IPS-18c (cell line): ENCODE measurements around the gene HSD17B8.

Experiments used
- H3K4me3 ChIP-seq: 2 replicates; pipeline ENCODE4 v1.7.0; 2013; ENCODE audit warnings: low read depth, mild to moderate bottlenecking, low read length, moderate library complexity; ENCODE audit not compliant: insufficient read depth
- H3K9me3 ChIP-seq: one replicate; pipeline ENCODE4 v1.6.1; 2013; ENCODE audit warnings: mild to moderate bottlenecking, low read length, moderate library complexity; ENCODE audit not compliant: control insufficient read depth, insufficient read depth

HSD17B8 gene

GRCh38 chr6:33185190-33185589 lies 19.3 kb upstream of the HSD17B8 start:
- Histone ChIP-seq H3K9me3 (no peaks in the 10 kb centered on the region), H3K4me3 (no peak overlapping the region)

DNA sequence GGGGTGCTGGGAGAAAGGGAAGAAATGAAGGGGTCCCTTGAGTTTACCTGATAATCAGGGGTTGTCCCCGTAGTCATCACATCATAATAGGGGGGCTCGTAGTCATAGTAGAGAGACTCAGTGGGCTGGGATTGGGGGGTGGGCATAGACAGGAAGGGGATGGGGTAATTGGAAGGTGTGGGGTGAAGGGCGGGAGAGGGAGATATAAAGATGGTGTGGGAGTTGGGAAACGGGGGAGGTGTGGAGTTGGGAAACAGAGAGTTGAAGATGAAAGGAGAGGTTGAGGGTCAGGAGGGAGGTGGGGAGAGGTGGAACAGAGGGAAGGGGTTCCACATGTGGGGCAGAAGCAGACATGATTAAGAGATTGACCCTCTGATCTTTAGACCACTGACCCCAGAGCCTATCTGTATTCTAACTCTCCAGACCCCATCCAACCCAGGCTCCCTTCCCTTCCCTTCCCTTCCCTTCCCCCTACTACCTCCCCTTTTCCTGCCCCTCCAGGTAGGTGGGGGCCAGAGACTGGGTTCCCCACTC lies 18.7 kb upstream of the HSD17B8 start:
- Histone ChIP-seq H3K4me3 (no peak overlapping the region), H3K9me3 (no peaks in the 10 kb centered on the region)

DNA sequence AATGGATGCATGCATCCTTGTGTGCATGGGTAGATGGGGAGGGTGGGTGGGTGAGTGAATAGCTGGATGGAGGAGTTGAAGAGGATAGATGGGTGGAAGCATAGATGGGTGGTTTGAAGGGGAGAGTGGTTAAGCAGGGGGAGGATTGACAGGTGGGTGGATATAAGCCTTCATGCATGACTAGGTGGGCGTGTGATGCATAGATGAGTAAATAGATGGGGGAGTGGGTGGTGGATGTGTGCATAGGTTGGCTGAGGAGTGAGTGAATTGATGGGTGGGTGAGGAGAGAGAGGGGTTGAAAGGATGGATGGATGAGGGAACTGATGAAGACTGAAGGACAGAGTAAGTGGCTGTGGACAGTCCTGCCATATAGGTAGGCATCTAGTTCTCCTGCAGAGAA lies 16.6 kb upstream of the HSD17B8 start:
- Histone ChIP-seq H3K4me3 (no peak overlapping the region), H3K9me3 (no peaks in the 10 kb centered on the region)

- H3K9me3 ChIP-seq: no peaks in the 10 kb centered on the region
- H3K4me3 ChIP-seq: no peak overlapping the region
Observed at GRCh38 chr6:33189164-33189563, 15.3 kb upstream of the HSD17B8 start.

GRCh38 chr6:33189625-33190448 lies 14.6 kb upstream of the HSD17B8 start:
- Histone ChIP-seq H3K9me3 (no peaks in the 10 kb centered on the region), H3K4me3 (no peak overlapping the region)

GRCh38 chr6:33190504-33191107 lies 13.8 kb upstream of the HSD17B8 start:
- no peak overlapping the region for H3K4me3 ChIP-seq
- H3K9me3 ChIP-seq: no peaks in the 10 kb centered on the region

DNA sequence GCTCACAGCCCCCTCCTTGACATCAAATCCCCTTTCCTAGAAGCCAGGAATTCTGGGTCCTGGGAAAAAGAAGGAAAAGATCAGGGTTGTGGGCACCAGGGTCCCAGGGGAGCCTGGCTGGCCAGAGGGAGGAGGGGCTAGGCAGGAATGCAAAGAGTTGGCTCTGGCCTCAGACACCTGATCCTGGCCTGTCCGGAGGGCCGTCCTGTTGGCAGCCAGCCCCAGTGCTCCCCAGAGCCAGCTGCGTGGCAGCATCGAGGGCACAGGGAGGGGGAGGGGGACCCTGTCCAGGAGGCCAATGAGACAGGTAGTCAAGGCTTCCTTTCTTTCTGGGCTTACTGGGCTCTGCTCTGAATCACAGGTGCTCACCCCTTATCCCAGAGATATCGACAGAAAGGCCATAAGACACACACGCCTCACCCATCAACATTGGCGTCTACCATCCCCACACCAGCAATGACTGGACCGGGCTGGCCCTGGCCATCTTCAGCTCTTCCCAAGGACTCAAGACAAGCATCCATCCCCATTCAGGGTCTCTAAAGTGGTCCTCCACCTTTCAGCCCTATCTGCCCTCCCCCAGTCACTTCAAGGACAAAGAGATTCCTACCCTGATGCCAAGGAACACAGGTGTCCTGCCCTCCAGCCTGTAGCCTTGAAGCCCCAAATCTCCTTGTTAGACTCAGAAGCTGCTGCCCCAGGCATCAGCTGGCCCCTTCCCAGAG lies 12.9 kb upstream of the HSD17B8 start:
- Histone ChIP-seq H3K4me3 (no peak overlapping the region; the same call in 1 of the 2 replicates), H3K9me3 (no peaks in the 10 kb centered on the region)

- Histone ChIP-seq H3K4me3 (peak within 1 kb of the TSS; percentile 62), H3K9me3 (no peaks in the 10 kb centered on the region)
Observed at GRCh38 chr6:33192105-33192646, 12.3 kb upstream of the HSD17B8 start, which contains the start of gene COL11A2. Gene COL11A2 (minus strand): TSS chr6:33192467. CDS start chr6:33192240, 227 bp downstream.

DNA sequence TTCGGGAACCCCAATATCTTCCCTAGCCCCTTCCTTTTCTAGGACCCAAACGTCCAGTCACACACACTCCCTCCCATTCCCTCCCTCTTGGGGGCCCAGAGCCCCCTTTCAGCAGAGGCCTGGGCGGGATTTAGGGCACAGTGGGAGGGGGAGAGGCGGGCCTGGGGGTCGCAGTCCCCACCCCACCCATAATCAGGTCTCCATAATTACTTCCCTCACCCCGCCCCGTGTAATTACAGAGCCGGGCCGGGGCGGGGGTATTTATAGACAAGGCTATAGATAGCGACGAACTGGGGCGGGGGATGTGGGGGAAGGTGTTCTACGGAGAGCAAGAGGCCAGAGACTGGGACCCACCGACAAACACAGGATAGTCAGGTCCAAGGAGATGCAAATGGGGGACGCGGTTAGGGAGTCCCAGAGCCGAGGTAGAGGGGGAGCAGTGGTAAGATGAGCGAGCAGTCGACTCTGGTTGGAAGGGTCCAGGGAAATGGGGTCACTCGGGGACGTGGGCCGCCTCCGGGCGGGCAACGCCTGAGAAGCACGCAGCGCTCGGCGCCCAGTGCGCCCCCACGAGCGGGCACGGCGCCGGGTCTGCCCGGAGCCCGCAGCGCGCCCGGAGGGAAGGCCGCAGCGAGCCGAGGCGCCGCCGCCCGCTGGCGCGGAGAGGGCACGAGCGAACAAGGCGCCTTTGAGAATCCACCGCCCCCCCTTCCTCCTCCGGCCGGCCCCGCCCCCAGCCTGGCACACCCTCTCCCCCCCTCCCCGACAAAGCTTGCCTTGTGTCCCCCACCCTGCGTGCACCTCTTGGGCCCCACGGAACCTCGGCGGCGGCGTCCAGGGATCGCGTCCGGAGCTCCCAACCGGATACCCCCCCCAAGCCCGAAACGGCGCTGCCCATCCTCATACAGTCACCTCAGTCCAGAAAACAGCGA lies 11.5 kb upstream of the HSD17B8 start:
- Histone ChIP-seq H3K4me3 (peak overlapping the region; percentile 62), H3K9me3 (no peaks in the 10 kb centered on the region)

DNA sequence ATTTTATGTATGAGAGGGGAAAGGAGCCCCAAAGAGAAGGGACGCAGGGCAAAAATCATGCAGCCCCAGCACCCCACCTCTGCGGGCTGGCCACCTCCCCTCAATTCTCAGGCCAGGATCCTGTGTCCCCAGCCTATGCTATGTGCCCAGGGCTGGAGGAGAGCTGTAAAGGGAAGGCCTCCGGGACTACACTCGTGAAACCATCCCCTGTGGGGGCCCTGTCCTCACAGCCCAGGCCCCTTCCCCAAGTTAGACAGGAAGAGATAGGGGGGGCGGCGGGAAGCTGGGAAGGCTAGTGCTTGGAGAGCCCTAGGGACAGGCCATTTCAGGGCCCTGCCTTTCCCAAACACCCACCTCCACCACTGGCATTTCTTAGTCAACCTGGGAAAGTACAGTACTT lies 10.8 kb upstream of the HSD17B8 start:
- Histone ChIP-seq H3K4me3 (peak overlapping the region; percentile 31), H3K9me3 (no peaks in the 10 kb centered on the region)

- H3K4me3 ChIP-seq: no peak overlapping the region
- H3K9me3 ChIP-seq: no peaks in the 10 kb centered on the region
Observed at GRCh38 chr6:33194431-33194979, 9.9 kb upstream of the HSD17B8 start.

GRCh38 chr6:33195304-33196165 lies 8.9 kb upstream of the HSD17B8 start:
- H3K4me3 ChIP-seq: no peak overlapping the region

GRCh38 chr6:33197431-33198048 lies 6.9 kb upstream of the HSD17B8 start:
- Histone ChIP-seq H3K4me3 (no peak overlapping the region), H3K9me3 (no peaks in the 10 kb centered on the region)

More at GRCh38 chr6:33195304-33196165, 8.9 kb upstream of the HSD17B8 start:
- no peaks in the 10 kb centered on the region for H3K9me3 ChIP-seq

DNA sequence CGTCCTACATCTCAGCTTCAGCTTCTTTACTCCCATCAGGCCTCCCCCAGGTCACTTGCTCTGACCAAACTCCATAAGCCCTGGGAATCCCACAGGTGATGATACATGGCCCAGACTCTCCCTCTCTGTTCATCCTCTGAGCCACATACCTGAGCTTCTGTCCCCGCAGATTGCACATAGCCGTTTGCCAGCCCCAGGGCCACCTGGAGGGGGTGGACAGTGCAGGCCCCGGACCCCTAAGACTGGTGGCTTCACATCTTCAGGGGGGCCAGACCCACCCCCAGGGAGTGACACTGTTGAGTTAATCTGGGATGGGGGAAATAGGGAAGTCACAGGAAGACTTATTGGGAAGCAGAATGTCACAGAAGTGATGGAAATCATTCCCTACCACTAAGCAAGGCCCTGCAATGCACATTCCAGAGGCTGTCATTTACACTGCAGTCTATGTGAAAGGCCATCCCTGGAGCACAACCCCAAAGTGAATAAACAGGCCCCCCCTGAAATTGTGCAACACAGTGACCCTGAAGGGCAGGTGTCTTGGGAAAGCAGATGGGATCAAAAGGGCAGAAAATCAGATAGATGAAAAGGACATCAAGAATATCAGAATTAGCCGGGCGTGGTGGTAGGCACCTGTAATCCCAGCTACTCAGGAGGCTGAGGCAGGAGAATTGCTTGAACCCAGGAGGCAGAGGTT lies 6.1 kb upstream of the HSD17B8 start:
- no peak overlapping the region for H3K4me3 ChIP-seq
- no peaks in the 10 kb centered on the region for H3K9me3 ChIP-seq
